Testis (tissue), 2 donors: ENCODE data around the gene LSM14A.
"Not testable (repeated sequence)": the region's sequence is repeated elsewhere in the genome, so short reads cannot be mapped to it uniquely, and the experiment has no call there.

Source experiments
- POLR2A ChIP-seq: fragments of 450-650 bp; IDR thresholded peaks from one replicate; pipeline ENCODE4 v1.6.1; 2017; ENCODE audit warnings: antibody characterized with exemption, mild to moderate bottlenecking, moderate library complexity
- TF ChIP-seq, protein P1 (sequence below), 3 experiments: fragments of 450-650 bp in 2 of 3; fragments of 200-600 bp in 1 of 3; sonication (generic) in 1 of 3; IDR thresholded peaks; one replicate each; pipeline ENCODE4 v1.5.1; 2016 to 2019; ENCODE audit warnings: antibody characterized with exemption in 3 of 3, mild to moderate bottlenecking in 2 of 3, moderate library complexity in 1 of 3

DNA sequence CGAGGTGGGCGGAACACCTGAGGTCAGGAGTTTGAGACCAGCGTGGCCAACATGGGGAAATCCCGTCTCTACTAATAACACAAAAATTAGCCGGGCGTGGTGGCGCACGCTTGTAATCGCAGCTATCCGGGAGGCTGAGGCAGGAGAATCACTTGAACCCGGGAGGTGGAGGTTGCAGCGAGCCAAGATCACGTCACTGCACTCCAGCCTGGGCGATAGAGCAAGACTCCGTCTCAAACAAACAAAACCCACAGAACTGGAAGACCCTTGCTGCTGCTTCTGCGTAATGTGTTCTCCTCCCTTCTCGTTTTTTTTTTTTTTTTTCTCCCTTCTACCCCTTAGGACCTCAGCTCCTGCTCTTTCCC is 81.4 kb downstream of the LSM14A start:
- TF ChIP-seq, protein P1, sequence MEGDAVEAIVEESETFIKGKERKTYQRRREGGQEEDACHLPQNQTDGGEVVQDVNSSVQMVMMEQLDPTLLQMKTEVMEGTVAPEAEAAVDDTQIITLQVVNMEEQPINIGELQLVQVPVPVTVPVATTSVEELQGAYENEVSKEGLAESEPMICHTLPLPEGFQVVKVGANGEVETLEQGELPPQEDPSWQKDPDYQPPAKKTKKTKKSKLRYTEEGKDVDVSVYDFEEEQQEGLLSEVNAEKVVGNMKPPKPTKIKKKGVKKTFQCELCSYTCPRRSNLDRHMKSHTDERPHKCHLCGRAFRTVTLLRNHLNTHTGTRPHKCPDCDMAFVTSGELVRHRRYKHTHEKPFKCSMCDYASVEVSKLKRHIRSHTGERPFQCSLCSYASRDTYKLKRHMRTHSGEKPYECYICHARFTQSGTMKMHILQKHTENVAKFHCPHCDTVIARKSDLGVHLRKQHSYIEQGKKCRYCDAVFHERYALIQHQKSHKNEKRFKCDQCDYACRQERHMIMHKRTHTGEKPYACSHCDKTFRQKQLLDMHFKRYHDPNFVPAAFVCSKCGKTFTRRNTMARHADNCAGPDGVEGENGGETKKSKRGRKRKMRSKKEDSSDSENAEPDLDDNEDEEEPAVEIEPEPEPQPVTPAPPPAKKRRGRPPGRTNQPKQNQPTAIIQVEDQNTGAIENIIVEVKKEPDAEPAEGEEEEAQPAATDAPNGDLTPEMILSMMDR (IDR thresholded peaks at IDR 0.05): not testable (repeated sequence)
- TF ChIP-seq POLR2A: not testable (repeated sequence)
